Neural progenitor cell (in vitro differentiated cells): ENCODE data around the gene GRID1.

Experiments used
- EZH2 ChIP-seq: fragments of 200-600 bp; sonication (generic); IDR thresholded peaks from 2 replicates; pipeline ENCODE4 v1.6.1; 2017; ENCODE audit warnings: antibody characterized with exemption, mild to moderate bottlenecking, moderate library complexity
- EZH2phosphoT487 ChIP-seq: fragments of 200-600 bp; sonication (generic); IDR thresholded peaks from 2 replicates; pipeline ENCODE4 v1.6.1; 2017; ENCODE audit warnings: antibody characterized with exemption
- TF ChIP-seq, protein P1 (sequence below): fragments of 200-600 bp; sonication (generic); IDR thresholded peaks from 2 replicates; pipeline ENCODE4 v1.5.1; 2017; ENCODE audit warnings: antibody characterized with exemption, mild to moderate bottlenecking

DNA sequence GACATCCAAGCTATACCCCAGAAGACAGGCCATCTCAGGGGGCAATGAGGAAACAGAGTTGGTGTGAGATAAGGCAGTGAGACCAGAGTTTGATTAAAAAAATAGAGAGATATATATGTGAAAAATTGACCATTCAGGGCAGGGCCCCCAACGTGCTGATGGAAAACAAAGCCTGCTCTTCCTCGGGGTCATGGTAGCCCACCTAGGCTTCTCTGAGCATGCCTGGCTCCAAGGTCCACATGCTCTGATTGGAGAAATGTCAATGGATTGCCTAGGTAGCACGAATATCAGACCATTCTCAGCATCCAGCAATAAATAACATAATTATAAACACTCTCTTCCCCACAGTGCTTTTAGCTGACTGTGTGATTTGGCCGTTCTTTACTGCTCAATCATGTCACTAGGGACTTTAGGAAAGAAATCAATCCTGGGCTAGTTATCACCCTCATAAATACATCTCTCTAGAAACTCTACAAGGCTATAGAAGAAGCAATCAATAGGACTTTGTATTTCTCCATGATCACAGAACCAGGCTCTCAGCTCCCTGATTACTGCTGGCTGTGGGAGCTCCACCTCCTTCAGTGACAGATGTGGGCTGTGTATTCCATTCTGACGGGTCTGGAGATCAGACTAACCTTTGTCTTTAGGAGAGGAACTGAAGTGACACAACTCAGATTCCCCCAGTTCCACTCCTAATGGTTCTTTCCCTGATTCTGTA lies 766.4 kb downstream of the GRID1 start:
- TF ChIP-seq EZH2phosphoT487 (no peak), EZH2 (no peak)
- TF ChIP-seq, protein P1, sequence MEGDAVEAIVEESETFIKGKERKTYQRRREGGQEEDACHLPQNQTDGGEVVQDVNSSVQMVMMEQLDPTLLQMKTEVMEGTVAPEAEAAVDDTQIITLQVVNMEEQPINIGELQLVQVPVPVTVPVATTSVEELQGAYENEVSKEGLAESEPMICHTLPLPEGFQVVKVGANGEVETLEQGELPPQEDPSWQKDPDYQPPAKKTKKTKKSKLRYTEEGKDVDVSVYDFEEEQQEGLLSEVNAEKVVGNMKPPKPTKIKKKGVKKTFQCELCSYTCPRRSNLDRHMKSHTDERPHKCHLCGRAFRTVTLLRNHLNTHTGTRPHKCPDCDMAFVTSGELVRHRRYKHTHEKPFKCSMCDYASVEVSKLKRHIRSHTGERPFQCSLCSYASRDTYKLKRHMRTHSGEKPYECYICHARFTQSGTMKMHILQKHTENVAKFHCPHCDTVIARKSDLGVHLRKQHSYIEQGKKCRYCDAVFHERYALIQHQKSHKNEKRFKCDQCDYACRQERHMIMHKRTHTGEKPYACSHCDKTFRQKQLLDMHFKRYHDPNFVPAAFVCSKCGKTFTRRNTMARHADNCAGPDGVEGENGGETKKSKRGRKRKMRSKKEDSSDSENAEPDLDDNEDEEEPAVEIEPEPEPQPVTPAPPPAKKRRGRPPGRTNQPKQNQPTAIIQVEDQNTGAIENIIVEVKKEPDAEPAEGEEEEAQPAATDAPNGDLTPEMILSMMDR = no peak
